ENCODE results near the gene UCHL5. TPM values are rescaled to one million over a fixed set of nuclear protein-coding genes. Genes with fewer than 3 reads are reported as not detected.
"Not testable (repeated sequence)": the region's sequence is repeated elsewhere in the genome, so short reads cannot be mapped to it uniquely, and the experiment has no call there.

Gene UCHL5
- total RNA-seq, 1 donor = 19.7 TPM

DNA sequence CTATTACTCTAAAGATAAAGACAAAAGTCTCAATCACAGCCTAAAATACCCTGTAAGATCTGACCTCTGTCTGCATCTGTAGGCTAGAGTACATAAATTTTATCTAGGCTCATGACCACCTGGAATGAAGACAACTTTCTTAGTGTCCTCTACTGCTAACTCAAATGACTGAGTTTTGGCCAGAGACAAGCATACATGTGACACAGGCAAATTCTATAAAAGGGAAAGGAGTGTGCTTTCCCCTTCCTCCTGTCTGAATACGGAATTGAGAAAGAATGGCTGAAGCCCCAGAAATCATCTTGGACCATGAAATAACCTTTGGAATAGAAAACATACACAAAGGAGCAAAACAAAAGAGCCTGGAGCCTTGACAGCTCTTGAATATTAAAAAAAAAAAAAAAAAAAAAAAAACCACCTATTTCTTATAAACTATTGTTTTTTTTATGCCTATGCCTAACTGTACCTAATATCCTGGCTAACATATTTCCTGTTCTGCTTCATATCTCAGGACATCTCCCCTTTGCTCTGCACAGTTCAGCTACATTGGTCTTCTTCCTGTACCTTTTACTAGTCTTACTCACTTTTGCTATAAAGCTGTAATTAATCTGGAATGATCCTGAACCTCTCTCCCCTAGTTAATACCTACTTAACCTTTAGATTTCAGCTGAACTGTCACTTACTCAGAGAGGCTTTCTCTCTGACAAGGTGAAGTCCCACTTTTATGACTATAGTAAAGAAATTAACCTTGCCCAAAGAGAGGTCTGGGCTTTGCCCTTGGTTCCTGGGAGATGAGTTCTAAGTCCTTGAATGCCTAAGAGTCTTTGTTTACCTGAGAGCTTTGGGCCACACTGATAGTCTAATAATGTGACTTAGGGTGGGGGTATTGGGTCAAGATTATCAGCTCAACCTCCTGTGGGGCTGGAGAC is 16.1 kb downstream of the UCHL5 start:
- Histone ChIP-seq H3K9me3 (ENCODE audit: low read depth, low read length) (no peaks in the 10 kb centered on the region), H3K4me1 (ENCODE audit: insufficient read depth, low read length) (no peaks in the 10 kb centered on the region), H3K4me3 (ENCODE audit: low read length) (no peak overlapping the region), H3K27me3 (ENCODE audit: insufficient read depth, low read length) (no peaks in the 10 kb centered on the region)

GRCh38 chr1:193040011-193040410 is 19.1 kb downstream of the UCHL5 start:
- Histone ChIP-seq H3K9me3 (ENCODE audit: low read depth, low read length) (no peaks in the 10 kb centered on the region), H3K27me3 (ENCODE audit: insufficient read depth, low read length) (no peaks in the 10 kb centered on the region), H3K4me1 (ENCODE audit: insufficient read depth, low read length) (no peaks in the 10 kb centered on the region), H3K4me3 (ENCODE audit: low read length) (no peak overlapping the region)

DNA sequence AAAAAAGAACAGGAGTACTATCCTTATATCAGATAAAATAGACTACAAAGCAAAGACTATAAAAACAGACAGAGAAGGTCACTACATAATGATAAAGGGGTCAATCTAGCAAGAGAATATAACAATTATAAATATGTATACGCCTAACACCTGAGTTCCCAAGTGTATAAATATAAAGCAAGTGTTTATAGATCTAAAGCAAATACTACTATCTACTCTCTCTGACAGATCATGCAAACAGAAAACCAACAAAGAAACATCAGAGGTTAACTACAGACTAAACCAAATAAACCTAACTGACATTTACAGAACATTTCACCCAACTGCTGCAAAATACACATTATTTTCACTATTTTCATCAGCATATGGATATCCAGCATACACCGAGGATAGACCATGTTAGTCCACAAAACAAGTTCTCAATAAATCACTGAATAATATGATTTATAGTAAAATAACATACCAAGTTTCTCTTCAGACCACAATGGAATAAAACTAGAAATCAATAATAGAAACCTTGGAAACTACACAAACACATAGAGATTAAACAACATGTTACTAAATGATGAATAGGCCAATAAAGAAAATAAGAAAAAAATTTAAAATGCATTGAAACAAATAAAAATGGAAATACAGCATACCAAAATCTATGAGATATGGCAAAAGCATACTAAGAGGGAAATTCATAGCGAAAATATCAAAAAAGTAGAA is 22.7 kb downstream of the UCHL5 start:
- Histone ChIP-seq H3K27me3 (ENCODE audit: insufficient read depth, low read length) (no peaks in the 10 kb centered on the region), H3K9me3 (ENCODE audit: low read depth, low read length) (no peaks in the 10 kb centered on the region), H3K4me1 (ENCODE audit: insufficient read depth, low read length) (no peaks in the 10 kb centered on the region), H3K4me3 (ENCODE audit: low read length) (no peak overlapping the region)

DNA sequence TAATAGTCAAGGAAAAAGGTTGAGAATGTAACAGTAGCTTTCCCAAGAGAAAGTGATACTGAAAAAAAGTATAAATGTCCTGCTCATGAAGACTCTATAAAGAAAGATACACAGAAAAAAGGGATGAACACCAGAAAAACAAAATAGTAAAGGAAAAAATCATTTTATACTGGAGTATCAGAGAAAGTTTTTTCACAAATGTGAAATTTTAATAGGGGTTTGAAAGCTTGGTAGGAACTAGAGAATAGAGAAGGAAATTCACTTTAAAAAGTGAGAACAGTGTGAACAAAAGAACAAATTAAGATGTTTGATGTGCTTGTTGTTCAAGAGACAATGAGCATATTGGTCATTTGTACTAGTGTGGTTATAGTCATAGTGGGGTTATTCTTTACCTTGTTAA is 25.6 kb downstream of the UCHL5 start:
- Histone ChIP-seq H3K4me1 (ENCODE audit: insufficient read depth, low read length) (no peaks in the 10 kb centered on the region), H3K4me3 (ENCODE audit: low read length) (no peak overlapping the region), H3K9me3 (ENCODE audit: low read depth, low read length) (no peaks in the 10 kb centered on the region), H3K27me3 (ENCODE audit: insufficient read depth, low read length) (no peaks in the 10 kb centered on the region)

DNA sequence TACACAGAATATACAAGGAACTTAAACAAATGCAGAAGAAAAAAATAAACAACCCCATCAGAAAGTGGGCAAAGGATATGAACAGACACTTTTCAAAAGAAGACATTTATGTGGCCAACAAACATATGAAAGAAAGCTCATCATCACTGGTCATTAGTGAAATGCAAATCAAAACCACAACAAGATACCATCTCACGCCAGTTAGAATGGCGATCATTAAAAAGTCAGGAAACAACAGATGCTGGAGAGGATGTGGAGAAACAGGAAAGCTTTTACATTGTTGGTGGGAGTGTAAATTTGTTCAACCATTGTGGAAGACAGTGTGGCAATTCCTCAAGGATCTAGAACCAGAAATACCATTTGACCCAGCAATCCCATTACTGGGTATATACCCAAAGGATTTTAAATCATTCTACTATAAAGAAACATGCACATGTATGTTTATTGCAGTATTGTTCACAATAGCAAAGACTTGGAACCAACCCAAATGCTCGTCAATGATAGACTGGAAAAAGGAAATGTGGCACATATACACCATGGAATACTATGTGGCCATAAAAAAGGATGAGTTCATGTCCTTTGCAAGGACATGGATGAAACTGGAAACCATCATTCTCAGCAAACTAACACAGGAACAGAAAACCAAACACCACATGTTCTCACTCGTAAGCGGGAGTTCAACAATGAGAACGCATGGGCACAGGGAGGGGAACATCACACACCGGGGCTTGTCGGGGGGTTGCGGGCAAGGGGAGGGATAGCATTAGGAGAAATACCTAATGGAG is 26.3 kb downstream of the UCHL5 start:
- H3K9me3 ChIP-seq (ENCODE audit: low read depth, low read length); H3K27me3 ChIP-seq (ENCODE audit: insufficient read depth, low read length); H3K4me1 ChIP-seq (ENCODE audit: insufficient read depth, low read length); H3K4me3 ChIP-seq (ENCODE audit: low read length): not testable (repeated sequence)

- Histone ChIP-seq H3K4me1 (ENCODE audit: insufficient read depth, low read length) (no peaks in the 10 kb centered on the region), H3K4me3 (ENCODE audit: low read length) (no peak overlapping the region), H3K9me3 (ENCODE audit: low read depth, low read length) (no peaks in the 10 kb centered on the region), H3K27me3 (ENCODE audit: insufficient read depth, low read length) (no peaks in the 10 kb centered on the region)
Measured at GRCh38 chr1:193031431-193031830, 27.7 kb downstream of the UCHL5 start.

GRCh38 chr1:193030280-193030679 is 28.9 kb downstream of the UCHL5 start:
- H3K27me3 ChIP-seq (ENCODE audit: insufficient read depth, low read length) = no peaks in the 10 kb centered on the region
- no peaks in the 10 kb centered on the region for H3K4me1 ChIP-seq (ENCODE audit: insufficient read depth, low read length)
- H3K9me3 ChIP-seq (ENCODE audit: low read depth, low read length) = no peaks in the 10 kb centered on the region
- H3K4me3 ChIP-seq (ENCODE audit: low read length) = no peak overlapping the region

DNA sequence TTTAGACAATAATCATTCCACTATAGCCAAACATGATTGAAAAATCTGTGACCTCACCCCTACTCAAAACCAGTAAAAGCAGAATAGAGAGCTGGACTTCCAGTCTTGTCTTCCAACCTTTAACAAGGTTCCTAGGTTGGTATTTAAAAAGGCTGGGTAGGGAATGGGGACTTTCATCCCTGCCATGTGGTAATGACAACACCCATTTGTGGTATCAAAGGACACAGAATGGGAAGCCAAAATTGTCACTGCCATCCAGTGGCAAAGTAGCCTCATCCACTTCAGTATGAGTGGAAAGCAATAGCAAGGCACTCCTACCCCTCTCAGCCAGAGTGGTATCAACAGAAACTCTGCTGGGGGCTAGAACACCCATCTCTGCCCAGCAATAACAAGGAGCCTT is 33.9 kb downstream of the UCHL5 start:
- no peaks in the 10 kb centered on the region for H3K27me3 ChIP-seq (ENCODE audit: insufficient read depth, low read length)
- no peaks in the 10 kb centered on the region for H3K4me1 ChIP-seq (ENCODE audit: insufficient read depth, low read length)
- no peak overlapping the region for H3K4me3 ChIP-seq (ENCODE audit: low read length)
- H3K9me3 ChIP-seq (ENCODE audit: low read depth, low read length) = no peaks in the 10 kb centered on the region

- no peak overlapping the region for H3K4me3 ChIP-seq (ENCODE audit: low read length)
Measured at GRCh38 chr1:193019442-193020026, 39.6 kb downstream of the UCHL5 start.

GRCh38 chr1:193016788-193017187 is 42.4 kb downstream of the UCHL5 start:
- Histone ChIP-seq H3K9me3 (ENCODE audit: low read depth, low read length) (no peaks in the 10 kb centered on the region), H3K27me3 (ENCODE audit: insufficient read depth, low read length) (no peaks in the 10 kb centered on the region), H3K4me1 (ENCODE audit: insufficient read depth, low read length) (no peaks in the 10 kb centered on the region), H3K4me3 (ENCODE audit: low read length) (no peak overlapping the region)

More at GRCh38 chr1:193019442-193020026, 39.6 kb downstream of the UCHL5 start:
- no peaks in the 10 kb centered on the region for H3K4me1 ChIP-seq (ENCODE audit: insufficient read depth, low read length)
- H3K27me3 ChIP-seq (ENCODE audit: insufficient read depth, low read length) = no peaks in the 10 kb centered on the region
- no peaks in the 10 kb centered on the region for H3K9me3 ChIP-seq (ENCODE audit: low read depth, low read length)

GRCh38 chr1:193014400-193014799 is 44.8 kb downstream of the UCHL5 start:
- no peaks in the 10 kb centered on the region for H3K9me3 ChIP-seq (ENCODE audit: low read depth, low read length)
- H3K27me3 ChIP-seq (ENCODE audit: insufficient read depth, low read length) = no peaks in the 10 kb centered on the region
- H3K4me3 ChIP-seq (ENCODE audit: low read length) = no peak overlapping the region
- peaks cover 4% of the 10 kb centered on the region for H3K4me1 ChIP-seq (ENCODE audit: insufficient read depth, low read length)

DNA sequence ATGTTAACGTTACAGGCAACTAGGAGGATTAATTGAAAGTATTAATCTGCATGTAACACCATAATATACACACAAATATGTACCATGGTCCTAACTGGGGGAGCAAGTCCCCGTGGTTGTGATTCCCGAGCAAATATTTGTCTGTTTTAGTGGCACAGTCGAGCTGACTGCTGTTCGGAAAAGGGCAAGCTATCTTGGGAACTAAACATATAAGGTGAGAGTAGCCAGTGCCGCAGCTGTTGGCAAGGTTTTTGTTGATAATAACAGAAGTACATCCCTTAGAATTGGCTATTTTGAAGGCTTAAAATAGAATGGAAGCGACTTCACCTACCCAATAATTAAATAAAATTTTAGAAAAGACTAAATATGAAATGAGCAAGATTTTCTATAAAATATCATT is 45.5 kb downstream of the UCHL5 start:
- H3K9me3 ChIP-seq (ENCODE audit: low read depth, low read length) = no peaks in the 10 kb centered on the region
- H3K27me3 ChIP-seq (ENCODE audit: insufficient read depth, low read length) = no peaks in the 10 kb centered on the region
- no peak overlapping the region for H3K4me3 ChIP-seq (ENCODE audit: low read length)
- peaks cover 4% of the 10 kb centered on the region for H3K4me1 ChIP-seq (ENCODE audit: insufficient read depth, low read length)

DNA sequence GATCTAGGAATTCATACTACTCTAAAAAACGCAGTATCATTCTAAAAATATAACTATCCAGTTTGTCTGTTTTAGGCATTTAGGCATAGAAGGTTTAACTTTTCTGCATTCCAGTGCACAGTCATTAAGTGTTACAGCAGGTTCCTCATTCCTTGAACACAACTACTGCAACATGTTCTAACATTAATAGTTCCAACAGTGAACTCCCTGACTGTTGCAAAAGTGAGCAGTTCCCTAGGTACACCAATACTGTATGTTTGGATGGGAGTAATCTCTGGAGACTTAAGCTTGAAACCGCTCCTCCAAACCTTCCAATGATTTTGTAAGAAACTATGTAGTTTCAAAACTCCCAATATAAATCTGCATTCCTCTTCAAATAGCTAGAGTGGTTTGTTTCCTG is 46.2 kb downstream of the UCHL5 start:
- Histone ChIP-seq H3K27me3 (ENCODE audit: insufficient read depth, low read length) (no peaks in the 10 kb centered on the region), H3K4me1 (ENCODE audit: insufficient read depth, low read length) (peaks cover 4% of the 10 kb centered on the region), H3K9me3 (ENCODE audit: low read depth, low read length) (no peaks in the 10 kb centered on the region), H3K4me3 (ENCODE audit: low read length) (no peak overlapping the region)

- Histone ChIP-seq H3K9me3 (ENCODE audit: low read depth, low read length) (no peaks in the 10 kb centered on the region), H3K4me1 (ENCODE audit: insufficient read depth, low read length) (peaks cover 4% of the 10 kb centered on the region), H3K4me3 (ENCODE audit: low read length) (no peak overlapping the region), H3K27me3 (ENCODE audit: insufficient read depth, low read length) (no peaks in the 10 kb centered on the region)
Measured at GRCh38 chr1:193011406-193011805, 47.8 kb downstream of the UCHL5 start.

DNA sequence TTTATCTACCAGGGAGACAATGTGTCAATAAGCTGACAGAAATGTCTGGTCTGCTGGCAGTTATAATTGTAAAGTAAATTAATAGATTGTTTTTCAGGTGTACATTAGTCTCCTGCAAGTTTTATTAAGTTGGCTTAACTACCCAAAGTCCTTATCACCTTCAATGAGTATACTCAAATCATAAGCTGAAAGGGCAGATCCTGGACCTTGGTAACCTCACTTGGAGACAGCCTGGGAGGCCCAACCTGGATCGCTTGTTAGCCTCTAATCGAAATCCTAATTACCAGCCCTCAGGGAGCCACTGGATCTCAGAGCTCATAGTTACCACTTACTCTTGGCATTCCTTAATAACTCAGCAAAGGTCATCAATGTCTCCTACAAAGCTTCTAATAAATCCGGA is 49.7 kb downstream of the UCHL5 start:
- Histone ChIP-seq H3K9me3 (ENCODE audit: low read depth, low read length) (no peaks in the 10 kb centered on the region), H3K27me3 (ENCODE audit: insufficient read depth, low read length) (no peaks in the 10 kb centered on the region)

More for the DNA sequence above, 49.7 kb downstream of the UCHL5 start:
- no peak overlapping the region for H3K4me3 ChIP-seq (ENCODE audit: low read length)
- peaks cover 4% of the 10 kb centered on the region for H3K4me1 ChIP-seq (ENCODE audit: insufficient read depth, low read length)
